GM12872 (cell line): ENCODE data around the gene CCDC34.

Experiments
- CTCF ChIP-seq: IDR thresholded peaks from 3 replicates; pipeline ENCODE4 v1.5.1; 2011; ENCODE audit warnings: low read depth, mild to moderate bottlenecking, low read length, moderate library complexity; ENCODE audit not compliant: insufficient read depth

Gene CCDC34

DNA sequence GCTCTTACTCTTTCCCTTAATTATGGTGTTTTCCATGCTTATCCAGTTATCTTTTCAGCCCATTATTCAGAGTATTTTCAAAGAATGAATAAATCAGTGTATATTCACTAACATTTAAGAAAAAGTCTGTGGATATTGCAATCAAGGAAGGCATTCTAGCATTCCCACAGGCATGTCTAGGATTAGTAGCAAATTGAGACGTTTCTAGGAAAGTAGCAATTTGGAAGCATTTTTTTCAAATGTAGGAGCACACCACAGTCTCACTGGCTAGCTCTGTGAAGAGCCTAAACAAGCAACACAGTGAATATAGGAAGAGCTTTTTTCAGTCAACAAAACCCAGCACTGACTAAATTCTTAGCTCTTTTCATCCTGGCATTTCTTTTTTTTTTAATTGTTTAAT is 65.4 kb downstream of the CCDC34 start:
- no peak for TF ChIP-seq CTCF

DNA sequence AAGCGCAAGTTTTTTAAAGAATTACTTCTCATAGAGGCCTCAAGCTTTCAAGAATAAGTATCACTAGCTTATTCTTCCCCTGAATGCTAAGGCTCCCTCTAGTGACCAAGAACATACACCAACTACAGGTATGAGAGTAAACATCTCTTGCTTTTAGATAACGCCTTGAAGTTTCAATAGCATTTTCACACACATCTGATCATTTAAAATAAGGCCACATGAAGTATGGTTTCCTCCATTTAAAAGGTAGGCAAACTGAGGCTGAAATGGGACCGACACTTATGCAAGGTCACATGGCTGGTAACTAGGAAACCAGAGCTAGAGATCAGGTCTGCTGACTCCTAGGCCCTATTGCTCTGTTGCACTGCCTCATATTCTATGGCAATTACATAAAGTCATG is 66.5 kb downstream of the CCDC34 start:
- peak; percentile 60 for TF ChIP-seq CTCF

- no peak for TF ChIP-seq CTCF
These were observed 67.1 kb downstream of the CCDC34 start for GRCh38 chr11:27295928-27296327.

DNA sequence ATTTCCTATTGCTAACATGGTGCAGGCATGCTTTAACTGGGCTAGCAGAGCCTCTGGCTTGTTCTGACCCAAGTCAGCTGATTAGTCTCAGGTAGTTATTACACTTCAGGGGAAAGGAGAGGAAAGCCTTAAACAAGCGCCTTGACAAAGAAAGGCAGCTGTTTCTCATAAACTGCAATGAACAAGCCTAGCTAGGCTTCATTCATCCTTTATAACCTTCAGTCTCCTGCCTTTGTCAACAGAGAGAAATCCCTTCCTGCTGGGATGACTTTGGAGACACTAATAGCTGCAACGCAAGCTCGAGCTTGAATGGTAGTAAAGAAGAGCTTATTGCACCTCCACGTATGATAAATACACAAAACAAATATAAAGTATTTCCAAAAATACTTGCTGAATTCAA is 68.4 kb downstream of the CCDC34 start:
- no peak for TF ChIP-seq CTCF

GRCh38 chr11:27293515-27294417 is 69.2 kb downstream of the CCDC34 start:
- no peak for TF ChIP-seq CTCF

DNA sequence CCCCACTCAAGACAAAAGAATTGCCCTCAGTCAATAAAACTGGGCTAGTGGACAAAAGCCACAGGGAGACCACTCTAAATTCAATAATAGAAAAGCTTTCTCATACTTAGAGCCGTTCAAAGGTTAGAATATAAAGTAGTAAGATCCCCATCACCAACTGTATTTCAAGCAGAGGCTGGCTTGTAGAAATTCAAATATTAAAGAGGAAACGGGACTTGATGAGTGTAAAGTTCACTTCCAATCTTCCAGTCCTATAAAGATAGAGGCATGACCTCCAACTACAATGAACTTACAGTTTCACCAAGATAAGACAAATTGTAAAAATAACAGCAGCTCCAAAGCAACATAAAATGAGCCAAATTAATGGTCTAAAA is 70.4 kb downstream of the CCDC34 start:
- TF ChIP-seq CTCF, result no peak

GRCh38 chr11:27291954-27292636 is 70.9 kb downstream of the CCDC34 start:
- TF ChIP-seq CTCF, result no peak
